NCI-H1048 (cell line): Measurements from ENCODE around the gene RBSN.

Source experiments
- DNase-seq: peaks from one replicate; lab custom pipeline; 2025; lab: John Stamatoyannopoulos, UW

The RBSN gene

DNA sequence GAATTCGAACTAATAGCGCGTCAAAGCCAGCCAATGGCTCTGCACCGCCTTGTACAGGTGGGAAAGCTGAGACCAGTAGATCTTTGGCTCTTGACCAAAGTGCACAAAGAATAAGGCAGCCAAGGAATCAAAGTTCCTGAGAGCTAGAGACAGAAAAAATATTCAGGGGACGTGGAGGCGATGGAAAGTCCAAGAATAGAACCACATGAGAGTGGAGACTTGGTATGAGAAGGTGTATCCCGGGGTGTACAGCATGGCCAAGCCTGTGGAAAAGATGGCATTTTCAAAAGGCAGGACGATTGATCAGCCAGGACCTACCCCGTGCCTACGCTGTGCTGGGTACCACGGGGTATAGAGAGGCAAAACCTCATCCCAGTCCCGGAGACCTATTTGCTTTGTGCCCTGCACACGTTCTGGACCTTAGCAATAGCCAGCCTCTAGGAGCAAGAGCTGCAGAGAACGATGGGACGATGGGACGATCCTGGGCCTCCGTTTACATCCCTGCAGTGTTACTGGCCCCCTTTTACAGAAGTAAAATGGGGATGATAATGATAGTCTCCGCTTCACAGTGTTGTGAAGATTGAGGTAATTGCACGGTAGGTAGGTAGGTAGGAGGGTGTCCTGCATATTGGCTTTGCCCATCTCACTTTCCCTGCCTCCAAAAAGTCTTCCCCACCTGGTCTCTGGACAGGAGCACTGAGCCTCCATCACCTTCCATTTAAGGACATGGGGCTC lies 583 bp upstream of the RBSN start:
- DNase-seq = no peak

DNA sequence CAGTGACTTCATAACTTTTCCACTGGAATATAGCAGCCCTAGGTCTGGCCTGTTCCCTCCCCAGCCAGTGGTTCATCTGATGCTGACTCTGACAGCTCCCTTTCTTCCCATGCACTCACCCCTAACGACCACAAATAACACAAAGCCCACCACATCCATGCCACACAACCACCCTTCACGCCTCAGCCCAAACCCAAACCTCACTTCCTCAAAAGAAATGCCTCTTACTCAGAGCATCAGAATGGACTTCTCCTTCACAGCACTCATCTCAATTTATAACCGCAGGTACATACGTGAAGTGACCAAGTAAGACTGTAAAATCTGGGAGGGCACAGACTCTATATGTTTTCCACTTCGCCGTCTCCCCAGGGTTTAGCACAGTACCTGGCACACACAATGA lies 1.1 kb downstream of the RBSN start:
- no peak for DNase-seq

DNA sequence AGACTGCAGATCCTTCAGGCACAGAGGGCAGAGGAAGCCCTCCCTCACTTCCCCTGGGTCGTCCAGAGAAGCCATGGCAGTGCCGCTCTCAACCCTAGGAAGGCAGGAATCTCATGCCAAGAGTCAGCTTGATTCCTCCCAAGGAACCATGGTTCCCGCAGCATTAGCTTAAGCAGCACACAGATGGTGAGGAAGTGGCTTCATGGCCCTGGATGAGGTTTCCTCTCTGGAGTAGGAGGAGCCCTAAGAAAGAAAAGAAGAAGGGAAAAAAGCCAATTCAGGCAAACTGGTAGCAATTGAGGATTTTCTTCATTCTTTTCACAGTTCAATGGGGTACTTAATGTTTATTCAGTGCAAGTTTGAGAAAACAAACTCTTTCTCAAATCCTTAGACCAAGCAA lies 2.9 kb downstream of the RBSN start:
- no peak for DNase-seq

DNA sequence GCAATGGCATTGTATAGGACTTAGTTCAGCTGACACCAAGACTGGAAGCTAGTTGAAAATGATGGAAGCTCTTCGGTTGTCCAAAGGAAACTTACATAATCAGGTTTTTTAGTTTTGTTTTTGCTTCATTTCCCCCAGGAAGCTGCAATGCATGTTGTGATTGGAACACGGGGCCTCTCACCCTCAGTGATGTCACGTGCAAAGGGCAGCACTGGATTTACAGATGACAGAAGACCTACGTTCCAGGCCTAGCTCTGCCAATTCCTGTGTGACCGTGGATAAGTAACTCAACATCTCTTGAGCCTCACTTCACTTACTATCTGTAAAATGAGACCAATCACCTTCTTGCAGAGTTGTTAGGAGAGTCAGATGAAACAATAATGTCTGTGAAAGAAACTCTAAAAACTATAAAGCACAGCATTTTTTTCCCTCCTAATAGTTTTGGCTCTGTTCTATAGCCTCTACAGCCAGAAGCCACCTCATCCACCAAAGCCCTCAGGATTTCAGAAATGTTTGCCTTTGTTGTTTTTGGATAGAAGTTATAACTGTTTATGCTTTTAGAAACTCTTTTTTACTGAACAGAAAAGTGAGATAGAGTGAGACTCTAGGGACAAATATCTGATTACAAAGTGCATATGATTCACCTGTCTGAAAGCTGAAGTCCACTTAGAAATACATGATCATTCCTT lies 4.6 kb downstream of the RBSN start:
- no peak for DNase-seq

DNA sequence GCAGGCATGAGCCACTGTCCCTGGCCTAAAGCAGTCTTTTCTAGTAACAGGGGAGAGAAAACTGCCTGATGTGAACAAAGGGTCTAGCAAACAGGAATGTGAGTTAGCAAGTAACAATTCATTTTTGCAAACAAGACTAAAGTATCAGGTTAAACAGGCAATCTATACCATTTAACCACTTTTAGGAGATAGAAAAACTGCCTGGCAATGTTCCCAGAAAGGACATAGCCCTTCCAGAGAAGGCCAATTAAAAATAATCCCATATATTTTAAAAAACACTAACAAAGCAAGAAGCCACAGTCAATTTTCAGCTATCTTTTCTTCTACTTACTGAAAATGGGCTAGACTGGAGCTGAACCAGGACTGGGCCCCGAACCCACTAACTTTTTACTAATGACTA lies 6.3 kb downstream of the RBSN start:
- no peak for DNase-seq

DNA sequence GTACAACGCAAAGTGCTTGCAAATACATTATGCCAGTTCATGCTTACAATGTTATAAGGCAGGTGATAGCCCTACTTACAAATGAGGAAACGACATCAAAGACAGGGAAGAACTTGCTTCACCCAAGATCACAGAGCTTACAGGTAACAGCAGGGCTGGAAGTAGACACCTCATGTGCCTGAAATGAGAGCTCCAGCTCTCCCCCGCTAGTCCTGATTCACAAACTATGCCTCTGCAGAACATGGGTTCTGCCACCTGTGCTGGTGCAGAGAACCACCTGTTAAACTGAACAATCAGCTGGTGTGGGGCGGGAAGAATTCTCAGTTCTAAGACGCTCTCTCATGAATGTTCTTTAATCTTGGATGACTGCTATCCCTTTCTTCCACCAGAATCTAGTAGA lies 7.4 kb downstream of the RBSN start:
- no peak for DNase-seq

DNA sequence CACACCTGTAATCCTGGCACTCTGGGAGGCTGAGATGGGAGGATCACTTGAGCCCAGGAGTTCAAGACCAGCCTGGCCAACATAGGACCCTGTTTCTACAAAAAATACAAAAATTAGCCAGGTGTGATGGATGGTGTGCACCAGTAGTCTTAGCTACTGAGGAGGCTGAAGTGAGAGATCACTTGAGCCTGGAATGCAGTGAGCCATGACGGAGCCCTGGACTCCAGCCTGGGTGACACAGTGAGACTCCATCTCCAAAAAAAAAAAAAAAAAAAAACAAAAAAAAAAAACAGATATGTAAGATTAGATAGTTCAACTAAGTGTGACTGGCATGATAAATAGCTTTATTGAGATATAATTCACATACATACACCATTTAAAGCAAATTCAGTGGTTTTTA lies 9.7 kb downstream of the RBSN start:
- no peak for DNase-seq

DNA sequence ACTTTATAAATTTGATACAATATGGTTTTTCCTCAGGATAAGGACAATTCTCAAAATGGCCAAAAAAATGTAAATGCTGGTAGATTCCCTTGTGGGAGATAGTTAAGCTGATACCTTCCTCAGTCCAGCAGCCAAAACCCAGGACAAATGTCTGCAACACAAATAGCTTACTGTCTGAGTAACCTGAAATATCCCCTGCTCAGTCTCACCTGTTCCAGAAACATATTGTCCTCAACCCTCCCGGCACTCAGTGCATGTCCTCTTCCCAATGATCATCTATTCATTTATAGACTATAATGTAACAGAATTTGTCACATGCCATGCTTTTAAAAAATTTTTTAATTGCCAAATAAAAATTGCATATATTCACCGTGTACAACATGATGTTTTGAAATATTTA lies 12.2 kb downstream of the RBSN start:
- no peak for DNase-seq

DNA sequence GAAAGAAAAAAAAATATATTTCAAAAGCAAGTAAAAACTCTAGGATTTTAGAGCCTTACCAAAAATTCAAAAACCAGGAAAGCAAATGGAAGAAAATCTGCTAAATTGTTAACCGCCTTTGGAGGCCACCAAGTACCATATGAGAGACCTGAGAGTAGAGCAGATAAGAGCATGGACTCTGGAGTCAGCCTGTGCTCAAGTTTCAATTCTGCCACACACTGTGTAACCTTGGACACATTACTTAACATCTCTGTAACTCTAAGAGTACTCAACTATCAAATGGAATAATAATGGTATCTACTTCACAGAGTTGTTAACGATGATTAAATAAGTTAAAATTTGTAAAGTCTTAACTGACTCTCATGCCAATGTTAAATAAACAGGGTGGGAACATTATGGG lies 12.7 kb downstream of the RBSN start:
- no peak for DNase-seq

DNA sequence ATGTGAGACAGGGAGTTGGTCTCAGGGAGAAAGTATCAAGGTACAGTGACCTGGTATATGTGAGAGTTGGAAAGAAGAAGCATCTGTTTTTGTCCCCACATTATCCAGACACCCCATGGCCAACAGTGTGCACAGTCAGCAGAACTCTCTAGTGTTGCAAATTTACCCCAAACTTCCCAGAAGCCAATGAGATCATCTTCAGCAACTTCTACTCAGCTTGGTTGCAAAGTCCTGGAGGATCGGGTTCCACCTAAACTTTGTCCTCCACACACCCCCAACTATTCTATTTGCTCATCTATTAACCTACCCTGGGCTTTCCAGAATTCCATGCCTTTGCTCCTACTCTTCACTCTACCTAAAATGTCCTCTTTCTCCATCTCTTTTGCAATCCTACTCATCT lies 15.7 kb downstream of the RBSN start:
- no peak for DNase-seq

DNA sequence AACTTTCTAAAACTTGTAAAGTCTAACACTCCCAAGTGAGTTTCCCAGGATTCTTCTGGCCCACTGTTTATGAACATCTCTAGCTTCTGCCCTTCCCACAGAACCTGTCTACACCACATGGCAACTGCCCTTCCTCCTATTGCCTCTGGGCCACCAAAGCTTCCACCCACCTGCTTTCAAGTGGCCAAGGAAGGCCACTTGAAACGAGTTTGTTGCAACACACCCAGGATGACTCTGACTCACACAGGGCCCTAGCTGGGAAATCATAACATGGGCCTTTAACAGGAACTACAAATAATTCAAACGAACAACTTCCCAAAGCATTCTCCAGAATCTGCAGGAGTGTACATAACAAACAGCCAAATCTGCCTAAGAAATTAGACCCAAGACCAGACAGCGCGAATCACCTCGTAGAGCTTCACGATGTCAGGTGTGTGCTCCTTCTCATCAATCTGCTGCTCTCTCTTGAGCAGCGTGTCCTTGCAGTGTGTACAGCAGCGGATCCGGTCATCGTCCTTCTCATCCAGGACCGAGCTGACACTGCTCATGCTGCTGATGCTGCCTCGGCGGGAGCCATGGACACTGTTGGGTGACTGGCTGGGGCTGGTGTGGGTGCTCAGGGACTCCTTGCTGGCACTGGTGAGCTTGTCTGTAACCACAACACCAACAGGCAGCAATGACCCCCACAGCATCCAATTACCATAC lies 16.8 kb downstream of the RBSN start:
- DNase-seq = no peak

DNA sequence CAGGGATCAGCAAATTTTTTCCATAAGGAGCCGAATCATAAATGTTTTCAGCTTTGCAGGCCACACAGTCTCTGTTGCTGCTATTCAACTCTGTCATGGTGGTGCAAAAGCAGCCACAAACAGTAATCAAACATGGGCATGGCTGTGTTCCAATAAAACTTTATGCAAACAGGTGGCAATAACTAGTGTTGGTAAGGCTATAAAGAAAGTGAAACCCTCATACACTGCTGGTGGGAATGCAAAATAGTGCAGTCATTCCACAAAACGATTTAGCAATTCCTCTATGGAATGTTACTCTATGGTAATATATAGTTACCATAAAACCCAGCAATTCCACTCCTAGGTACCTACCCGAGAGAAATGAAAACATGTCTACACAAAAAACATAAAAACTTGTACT lies 19.9 kb downstream of the RBSN start:
- DNase-seq = no peak

DNA sequence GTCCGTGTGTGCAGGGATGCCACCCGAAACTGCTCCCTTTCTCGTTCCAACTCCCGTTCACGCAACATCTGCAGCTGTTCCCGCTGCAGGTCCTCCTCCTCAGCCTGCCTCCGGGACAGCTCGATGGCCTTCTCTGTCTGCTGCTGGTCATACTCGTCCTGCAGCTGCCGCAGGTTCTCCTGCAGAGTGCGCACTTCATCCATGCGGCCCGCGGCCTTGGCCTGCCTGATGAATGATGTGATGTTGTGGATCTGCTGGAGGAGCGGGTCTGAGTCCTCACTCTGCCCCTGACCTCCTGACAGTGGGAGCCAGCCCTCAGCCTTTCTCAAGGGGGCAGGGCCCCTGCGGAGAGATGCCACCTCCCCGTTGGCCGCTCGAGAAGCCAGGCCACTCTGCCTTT lies 24.4 kb downstream of the RBSN start:
- no peak for DNase-seq

DNA sequence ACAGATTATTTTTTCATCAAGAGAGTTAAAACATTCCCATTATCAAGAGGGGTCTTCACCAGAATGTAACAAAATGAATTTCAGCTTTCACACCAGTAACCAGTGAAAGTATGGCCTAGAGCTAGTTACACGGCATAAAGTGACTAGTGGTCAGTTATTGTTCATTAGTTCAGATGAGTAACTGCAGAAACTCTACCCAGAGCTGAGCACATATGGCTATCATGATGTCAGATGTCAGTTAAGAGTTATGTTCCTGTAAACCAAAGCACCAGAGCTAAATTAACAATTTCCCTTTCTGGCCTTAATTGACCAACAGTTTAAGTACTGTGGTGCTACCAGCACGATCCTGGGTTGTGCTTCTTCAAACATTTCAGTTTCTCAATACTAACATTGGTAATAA lies 27.2 kb downstream of the RBSN start:
- DNase-seq = no peak

DNA sequence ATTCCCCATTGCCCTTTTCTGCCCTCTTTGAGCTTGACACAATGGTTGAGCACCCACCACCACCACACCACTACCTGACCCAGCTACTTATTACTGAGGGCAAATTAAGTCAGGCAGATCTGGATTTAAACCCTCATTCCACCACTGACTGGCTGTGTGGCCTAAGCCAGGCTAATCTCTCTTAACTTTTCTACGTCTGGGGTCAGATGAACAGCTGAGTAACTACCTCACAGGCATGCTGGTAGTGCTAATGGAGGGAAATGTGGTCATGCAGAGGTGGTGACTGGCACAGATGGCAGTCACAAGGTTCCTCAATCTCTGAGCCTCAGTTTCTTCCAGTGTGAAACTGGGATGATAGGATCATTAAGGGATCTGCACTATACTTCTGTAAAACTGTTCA lies 29.5 kb downstream of the RBSN start:
- no peak for DNase-seq

DNA sequence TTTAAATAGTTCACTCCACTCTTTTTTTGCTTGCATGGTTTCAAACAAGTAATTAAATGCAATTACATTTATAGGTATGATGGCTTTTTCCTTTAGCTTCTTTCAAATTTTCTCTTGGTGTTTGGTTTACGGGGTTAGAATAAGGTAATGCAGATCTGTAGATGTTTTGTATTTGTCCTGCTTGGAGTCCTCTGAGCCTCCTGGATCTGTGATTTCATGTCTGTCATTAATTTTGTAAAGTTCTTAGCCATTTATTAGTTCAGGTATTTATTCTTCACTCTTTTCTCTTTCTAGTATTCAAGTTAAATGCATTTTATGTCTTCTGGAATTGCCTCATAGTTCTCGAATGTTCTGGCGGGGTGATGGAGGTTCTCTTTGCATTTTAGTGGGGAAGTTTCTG lies 32.5 kb downstream of the RBSN start:
- DNase-seq = no peak

DNA sequence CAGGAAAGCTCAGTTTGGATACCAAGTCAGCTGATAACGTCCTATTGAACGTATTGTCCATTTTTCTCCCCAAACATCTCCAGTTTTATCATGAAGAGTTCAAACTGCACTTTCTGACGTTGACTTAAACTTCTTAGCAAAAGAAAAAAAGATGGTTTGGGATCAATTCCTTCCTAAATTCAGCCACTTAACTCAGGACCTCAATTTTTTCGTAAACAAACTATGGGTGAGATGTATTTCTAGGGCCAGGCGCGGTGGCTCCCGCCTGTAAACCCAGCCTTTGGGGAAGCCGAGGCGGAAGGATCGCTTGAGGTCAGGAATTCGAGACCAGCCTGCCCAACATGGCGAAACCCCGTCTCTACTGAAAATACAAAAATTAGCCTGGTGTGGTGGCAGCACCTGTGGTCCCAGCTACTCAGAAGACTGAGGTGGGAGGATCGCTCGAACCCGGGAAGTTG lies 33.4 kb downstream of the RBSN start:
- DNase-seq = no peak

DNA sequence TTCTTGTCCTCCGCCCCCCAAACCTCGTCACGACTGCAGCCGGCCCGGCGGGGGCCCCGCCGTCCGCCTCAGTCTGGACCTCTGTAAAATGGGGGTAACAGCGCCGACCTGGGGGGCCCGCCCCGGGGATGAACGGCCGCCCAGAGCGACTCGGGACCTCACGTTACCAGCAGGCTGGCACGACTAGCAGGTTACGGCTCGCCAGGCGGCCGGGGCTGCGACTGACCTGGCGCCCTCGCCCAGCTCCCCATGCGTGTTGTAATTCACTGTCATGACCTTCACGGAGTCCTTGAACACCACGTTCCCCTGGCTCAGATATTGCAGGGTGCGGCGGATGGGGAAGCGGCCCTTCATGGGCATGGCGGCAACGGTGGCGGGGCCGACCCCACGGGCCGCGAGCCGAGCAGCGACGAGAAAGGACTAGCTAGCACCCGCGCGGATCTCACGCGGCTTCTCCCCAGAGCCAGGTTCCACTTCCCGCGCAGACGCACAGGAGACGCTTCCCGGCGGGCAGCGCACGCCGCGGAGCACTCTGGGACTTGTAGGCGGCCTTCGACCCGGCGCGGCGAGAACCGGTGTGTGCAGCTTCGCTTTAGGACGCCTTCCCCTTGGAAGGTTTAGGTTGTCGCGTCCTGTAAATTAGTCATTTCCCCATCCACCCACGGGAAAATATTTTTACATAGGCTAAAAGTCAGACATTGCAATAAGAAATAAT lies 34.0 kb downstream of the RBSN start, which contains the start of gene MRPS25:
MRPS25 (minus strand) TSS at position 481 of the 715 bp plus-strand sequence; CDS start at position 360, 121 bp downstream.
- DNase-seq = peak; percentile 72

DNA sequence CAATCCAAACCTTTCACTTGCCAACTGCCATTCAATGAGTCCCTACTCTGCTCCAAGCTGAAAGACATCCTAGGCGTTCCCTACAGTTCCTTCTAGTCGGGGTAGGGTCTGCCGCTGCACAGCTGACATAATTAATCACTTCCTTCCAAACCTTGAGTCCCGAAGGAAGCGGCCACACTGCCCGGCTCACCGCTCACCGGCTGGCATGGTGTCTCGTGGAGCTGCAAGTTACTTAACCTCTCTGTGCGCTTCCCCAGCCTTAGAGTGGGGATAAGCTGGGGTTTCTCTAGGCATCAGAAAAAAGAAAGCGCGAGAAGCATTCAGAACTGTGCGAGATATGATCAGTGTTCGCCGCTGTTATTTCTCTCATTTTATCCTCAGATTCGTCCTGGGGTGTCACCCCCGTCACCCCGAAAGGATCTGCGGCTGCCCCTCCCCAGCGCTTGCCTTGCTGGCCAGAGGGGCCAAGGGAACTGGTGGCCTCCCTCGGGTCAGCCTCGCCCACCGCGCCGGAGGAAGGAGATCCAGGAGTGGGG lies 34.6 kb downstream of the RBSN start:
- no peak for DNase-seq

DNA sequence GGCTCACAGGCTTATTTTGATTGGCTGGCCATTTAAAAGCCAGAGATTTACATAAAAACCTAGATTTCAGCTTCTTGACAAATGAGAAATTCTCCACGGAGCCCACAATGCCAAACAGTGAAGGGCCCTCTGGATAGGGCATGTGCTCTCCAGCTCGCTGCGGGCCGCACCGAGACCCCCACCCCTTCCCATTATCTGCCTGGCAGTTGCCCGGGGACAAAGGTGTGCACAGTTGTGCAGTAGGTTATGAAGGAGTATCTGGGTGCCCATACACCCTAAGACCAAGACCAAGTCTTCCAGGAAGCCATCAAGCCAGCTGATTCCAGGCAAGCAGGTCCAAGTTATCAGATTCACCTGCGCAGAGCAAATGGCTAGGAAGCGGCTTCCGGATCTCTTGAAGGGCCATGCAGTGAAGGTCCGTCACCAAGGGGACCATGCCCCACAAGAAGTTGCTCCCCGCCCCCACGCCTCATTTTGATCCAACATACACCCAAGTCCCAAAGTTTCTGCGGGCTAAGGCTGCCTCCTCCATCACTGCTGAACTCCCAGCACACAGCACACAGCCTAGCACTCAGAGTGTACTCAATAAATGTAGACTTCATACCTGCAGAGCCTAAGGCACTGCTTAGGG lies 35.2 kb downstream of the RBSN start:
- DNase-seq = no peak

DNA sequence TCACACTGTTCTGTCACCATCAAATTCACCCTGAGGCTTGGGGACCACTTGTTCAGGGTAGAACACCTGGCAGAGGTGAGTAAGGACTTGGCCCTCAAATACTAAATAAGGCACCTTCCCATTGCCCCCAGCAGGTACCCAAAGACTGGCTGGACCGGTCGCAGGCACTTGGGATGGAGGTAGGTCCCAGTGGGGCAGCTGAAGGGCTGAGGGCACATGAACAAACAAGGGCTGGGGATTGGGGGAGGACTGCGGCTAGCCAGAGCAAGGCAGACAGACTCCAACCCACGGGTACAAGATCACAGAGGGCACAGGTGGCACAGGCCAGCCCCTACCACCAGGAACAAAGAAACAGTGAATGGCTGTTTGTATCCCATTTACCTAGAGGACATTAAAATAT lies 35.7 kb downstream of the RBSN start:
- no peak for DNase-seq

DNA sequence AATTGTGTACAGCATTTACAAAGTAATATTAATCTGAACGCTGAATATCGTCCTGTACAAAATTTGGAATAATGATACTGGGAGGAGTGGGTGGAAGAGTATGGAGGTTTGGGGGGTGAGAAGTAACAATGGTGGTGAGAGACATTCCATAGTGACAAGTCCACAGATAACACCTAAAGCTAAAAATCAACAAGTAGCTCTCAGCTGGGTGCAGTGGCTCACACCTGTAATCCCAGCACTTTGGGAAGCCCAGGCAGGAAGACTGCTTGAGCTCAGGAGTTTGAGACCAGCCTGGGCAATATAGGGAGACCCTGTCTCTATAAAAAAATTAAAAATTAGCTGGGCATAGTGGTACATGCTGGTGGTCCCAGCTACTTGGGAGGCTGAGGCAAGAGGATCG lies 38.9 kb downstream of the RBSN start:
- DNase-seq = no peak
